DOHH2 (cell line): Measurements from ENCODE around the gene NEGR1.

ENCODE experiments used
- H3F3A ChIP-seq: fragments of 200-600 bp; sonication (generic), shearing (Covaris generic); 2 replicates; pipeline ENCODE4 v1.6.0; 2016; ENCODE audit warnings: antibody characterized with exemption, mild to moderate bottlenecking; ENCODE audit not compliant: control insufficient read depth, insufficient read depth
- H3K27ac ChIP-seq: fragments of 200-600 bp; sonication (generic); 2 replicates; pipeline ENCODE4 v1.5.1; 2014; ENCODE audit warnings: low read depth, mild to moderate bottlenecking, low read length, moderate library complexity
- H3K27me3 ChIP-seq: fragments of 200-600 bp; sonication (generic); 2 replicates; pipeline ENCODE4 v1.6.1; 2014; ENCODE audit warnings: mild to moderate bottlenecking, low read length, mixed read lengths; ENCODE audit not compliant: control insufficient read depth
- H3K36me3 ChIP-seq: fragments of 200-600 bp; sonication (generic); 2 replicates; pipeline ENCODE4 v1.6.1; 2014; ENCODE audit warnings: mild to moderate bottlenecking, low read length, moderate library complexity, mixed read lengths; ENCODE audit not compliant: control insufficient read depth
- H3K4me1 ChIP-seq: fragments of 200-600 bp; sonication (generic); 2 replicates; pipeline ENCODE4 v1.6.1; 2014; ENCODE audit warnings: mild to moderate bottlenecking, low read length, mixed read lengths; ENCODE audit not compliant: control insufficient read depth
- H3K4me2 ChIP-seq: fragments of 200-600 bp; sonication (generic); 2 replicates; pipeline ENCODE4 v1.6.0; 2014; ENCODE audit warnings: mild to moderate bottlenecking, low read length, moderate library complexity
- H3K4me3 ChIP-seq: fragments of 200-600 bp; sonication (generic); 2 replicates; pipeline ENCODE4 v1.5.1; 2014; ENCODE audit warnings: mild to moderate bottlenecking, low read length, mixed read lengths
- H3K79me2 ChIP-seq: fragments of 200-600 bp; sonication (generic); 2 replicates; pipeline ENCODE4 v1.6.1; 2014; ENCODE audit warnings: mild to moderate bottlenecking, low read length, mixed read lengths; ENCODE audit not compliant: control insufficient read depth
- H3K9me2 ChIP-seq: fragments of 200-600 bp; sonication (generic); replicated peaks from 2 replicates; pipeline ENCODE4 v1.6.1; 2014; ENCODE audit warnings: mild to moderate bottlenecking, low read length, mixed read lengths; ENCODE audit not compliant: control insufficient read depth
- H3K9me3 ChIP-seq: fragments of 200-600 bp; sonication (generic); 2 replicates; pipeline ENCODE4 v1.6.1; 2014; ENCODE audit warnings: antibody characterized with exemption, low read length, mixed read lengths; ENCODE audit not compliant: control insufficient read depth, insufficient read depth
- H4K20me1 ChIP-seq: fragments of 200-600 bp; sonication (generic); 2 replicates; pipeline ENCODE4 v1.6.0; 2014; ENCODE audit warnings: low read depth, mild to moderate bottlenecking, antibody characterized with exemption, low read length, moderate library complexity; ENCODE audit not compliant: control insufficient read depth, insufficient read depth
- EZH2phosphoT487 ChIP-seq: fragments of 200-600 bp; sonication (generic); IDR thresholded peaks from 2 replicates; pipeline ENCODE4 v1.6.1; 2017; ENCODE audit warnings: borderline replicate concordance, mild to moderate bottlenecking, antibody characterized with exemption, low read length, moderate library complexity, mixed read lengths
- TF ChIP-seq, protein P1 (sequence below): fragments of 200-600 bp; sonication (generic); IDR thresholded peaks from one replicate; pipeline ENCODE4 v1.5.1; 2014; ENCODE audit warnings: antibody characterized with exemption, mild to moderate bottlenecking, low read depth, low read length; ENCODE audit not compliant: poor library complexity, severe bottlenecking

Gene NEGR1

GRCh38 chr1:71762514-71763255, 519.7 kb downstream of the NEGR1 start:
- no peak overlapping the region for H3K4me2 ChIP-seq
- H3K4me3 ChIP-seq: no peak overlapping the region
- no peaks in the 10 kb centered on the region for H4K20me1 ChIP-seq
- H3K27ac ChIP-seq: no peak overlapping the region
- H3K36me3 ChIP-seq: no peaks in the 10 kb centered on the region
- no peaks in the 10 kb centered on the region for H3F3A ChIP-seq
- TF ChIP-seq EZH2phosphoT487: no peak
- no peaks in the 10 kb centered on the region for H3K9me3 ChIP-seq
- H3K79me2 ChIP-seq: no peaks in the 10 kb centered on the region
- no peaks in the 10 kb centered on the region for H3K9me2 ChIP-seq
- no peaks in the 10 kb centered on the region for H3K4me1 ChIP-seq
- no peaks in the 10 kb centered on the region for H3K27me3 ChIP-seq

DNA sequence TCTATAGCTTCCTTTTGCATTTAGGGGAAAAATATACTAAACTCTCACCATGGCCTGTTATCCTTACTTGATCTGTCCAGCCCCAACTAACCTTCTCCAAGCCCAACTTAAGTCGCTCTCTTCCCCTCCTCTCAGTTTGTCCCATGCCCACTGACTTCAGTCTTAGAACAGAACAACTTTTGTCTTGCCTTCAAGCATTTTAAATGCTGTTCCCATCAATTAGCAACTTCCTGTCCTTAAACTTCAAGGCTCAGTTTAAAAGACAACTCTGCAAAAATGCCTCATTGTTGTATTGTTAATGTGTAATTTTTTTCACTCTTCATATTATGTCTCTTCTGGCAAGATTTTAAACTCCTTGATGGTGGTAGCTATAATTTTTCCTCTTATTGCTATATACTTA, 526.9 kb downstream of the NEGR1 start:
- Histone ChIP-seq H3K79me2 (no peaks in the 10 kb centered on the region), H3K9me3 (no peaks in the 10 kb centered on the region), H3K36me3 (no peaks in the 10 kb centered on the region), H3K4me1 (no peaks in the 10 kb centered on the region), H3K9me2 (no peaks in the 10 kb centered on the region), H3K4me3 (no peak overlapping the region), H4K20me1 (no peaks in the 10 kb centered on the region), H3K27me3 (no peaks in the 10 kb centered on the region), H3F3A (no peaks in the 10 kb centered on the region), H3K4me2 (no peak overlapping the region), H3K27ac (no peak overlapping the region)
- no peak for TF ChIP-seq EZH2phosphoT487
- TF ChIP-seq, protein P1, sequence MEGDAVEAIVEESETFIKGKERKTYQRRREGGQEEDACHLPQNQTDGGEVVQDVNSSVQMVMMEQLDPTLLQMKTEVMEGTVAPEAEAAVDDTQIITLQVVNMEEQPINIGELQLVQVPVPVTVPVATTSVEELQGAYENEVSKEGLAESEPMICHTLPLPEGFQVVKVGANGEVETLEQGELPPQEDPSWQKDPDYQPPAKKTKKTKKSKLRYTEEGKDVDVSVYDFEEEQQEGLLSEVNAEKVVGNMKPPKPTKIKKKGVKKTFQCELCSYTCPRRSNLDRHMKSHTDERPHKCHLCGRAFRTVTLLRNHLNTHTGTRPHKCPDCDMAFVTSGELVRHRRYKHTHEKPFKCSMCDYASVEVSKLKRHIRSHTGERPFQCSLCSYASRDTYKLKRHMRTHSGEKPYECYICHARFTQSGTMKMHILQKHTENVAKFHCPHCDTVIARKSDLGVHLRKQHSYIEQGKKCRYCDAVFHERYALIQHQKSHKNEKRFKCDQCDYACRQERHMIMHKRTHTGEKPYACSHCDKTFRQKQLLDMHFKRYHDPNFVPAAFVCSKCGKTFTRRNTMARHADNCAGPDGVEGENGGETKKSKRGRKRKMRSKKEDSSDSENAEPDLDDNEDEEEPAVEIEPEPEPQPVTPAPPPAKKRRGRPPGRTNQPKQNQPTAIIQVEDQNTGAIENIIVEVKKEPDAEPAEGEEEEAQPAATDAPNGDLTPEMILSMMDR: no peak

GRCh38 chr1:71753746-71754145, 528.6 kb downstream of the NEGR1 start:
- Histone ChIP-seq H3K27ac (no peak overlapping the region), H3K9me2 (no peaks in the 10 kb centered on the region)
- TF ChIP-seq EZH2phosphoT487: no peak
- TF ChIP-seq, protein P1: no peak

DNA sequence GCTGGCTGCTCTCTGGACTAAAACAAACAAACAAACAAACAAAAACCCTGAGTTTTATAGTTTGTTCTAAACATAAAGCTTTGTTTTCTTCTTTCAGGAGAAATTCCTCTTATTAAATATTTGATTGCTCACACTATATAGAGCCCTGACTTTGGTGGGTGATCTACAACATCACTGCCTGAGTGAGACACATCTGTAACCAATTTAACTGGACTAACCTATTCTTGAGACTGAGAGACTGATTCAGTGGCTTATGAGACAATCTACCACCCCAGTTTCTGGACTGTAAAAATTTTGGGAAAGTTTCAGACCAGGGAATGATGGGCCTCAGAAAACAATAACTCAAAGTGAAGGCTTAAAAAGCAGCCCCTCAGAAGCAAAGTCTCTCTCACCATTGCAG, 537.0 kb downstream of the NEGR1 start:
- no peaks in the 10 kb centered on the region for H4K20me1 ChIP-seq
- H3K27ac ChIP-seq: no peak overlapping the region
- H3K36me3 ChIP-seq: no peaks in the 10 kb centered on the region
- no peaks in the 10 kb centered on the region for H3K79me2 ChIP-seq
- H3K9me2 ChIP-seq: no peaks in the 10 kb centered on the region
- no peaks in the 10 kb centered on the region for H3K9me3 ChIP-seq
- H3K4me2 ChIP-seq: no peak overlapping the region
- TF ChIP-seq, protein P1: no peak
- no peak for TF ChIP-seq EZH2phosphoT487
- H3F3A ChIP-seq: no peaks in the 10 kb centered on the region
- no peaks in the 10 kb centered on the region for H3K4me1 ChIP-seq
- H3K4me3 ChIP-seq: no peak overlapping the region
- H3K27me3 ChIP-seq: no peaks in the 10 kb centered on the region

More at GRCh38 chr1:71753746-71754145, 528.6 kb downstream of the NEGR1 start:
- Histone ChIP-seq H3K4me2 (no peak overlapping the region), H3K27me3 (no peaks in the 10 kb centered on the region), H3K4me3 (no peak overlapping the region), H3K4me1 (no peaks in the 10 kb centered on the region), H3K9me3 (no peaks in the 10 kb centered on the region), H4K20me1 (no peaks in the 10 kb centered on the region), H3K79me2 (no peaks in the 10 kb centered on the region), H3F3A (no peaks in the 10 kb centered on the region), H3K36me3 (no peaks in the 10 kb centered on the region)
